GM21723 (cell line): ENCODE measurements around the gene CD2BP2.
A peak's percentile ranks its signal among the peaks of the same experiment; 100 is the strongest.

ENCODE experiments used
- ATAC-seq: cut with Tn5 transposase; IDR thresholded peaks from one replicate; pipeline ENCODE4 v1.9.1; 2021; ENCODE audit warnings: mild to moderate bottlenecking, moderate library complexity; ENCODE audit not compliant: unreplicated experiment

The CD2BP2 gene

DNA sequence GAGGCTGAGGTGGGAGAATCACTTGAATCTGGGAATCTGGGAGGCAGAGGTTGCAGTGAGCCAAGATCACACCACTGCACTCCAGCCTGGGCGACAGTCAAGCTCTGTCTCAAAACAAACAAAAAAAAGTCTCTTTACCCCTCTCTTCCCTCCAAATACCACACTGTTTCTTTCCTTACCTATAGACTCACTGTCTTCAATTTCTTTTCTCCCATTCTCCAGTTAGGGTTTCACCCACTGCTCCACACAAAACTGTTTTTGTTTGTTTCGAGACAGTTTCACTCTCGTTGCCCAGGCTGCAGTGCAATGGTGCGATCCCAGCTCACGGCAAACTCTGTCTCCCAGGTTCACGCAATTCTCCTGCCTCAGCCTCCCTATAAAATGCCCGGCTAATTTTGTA lies 6.1 kb upstream of the CD2BP2 start:
- ATAC-seq = no peak

DNA sequence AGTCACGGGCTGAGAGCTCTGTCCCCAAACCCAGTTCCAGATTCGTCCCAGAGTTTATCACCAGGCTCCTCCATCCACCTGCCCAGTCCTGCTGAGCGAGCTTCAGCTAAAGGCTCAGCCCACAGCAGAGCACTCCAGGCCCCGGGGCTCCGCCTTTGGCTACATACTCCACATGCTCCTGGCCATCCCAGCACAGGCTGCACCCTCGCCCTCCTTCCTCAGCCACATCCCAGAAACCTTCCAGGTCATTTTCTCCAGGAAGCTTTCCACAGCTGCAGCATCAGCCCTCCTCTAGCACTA lies 4.7 kb upstream of the CD2BP2 start:
- ATAC-seq = no peak

DNA sequence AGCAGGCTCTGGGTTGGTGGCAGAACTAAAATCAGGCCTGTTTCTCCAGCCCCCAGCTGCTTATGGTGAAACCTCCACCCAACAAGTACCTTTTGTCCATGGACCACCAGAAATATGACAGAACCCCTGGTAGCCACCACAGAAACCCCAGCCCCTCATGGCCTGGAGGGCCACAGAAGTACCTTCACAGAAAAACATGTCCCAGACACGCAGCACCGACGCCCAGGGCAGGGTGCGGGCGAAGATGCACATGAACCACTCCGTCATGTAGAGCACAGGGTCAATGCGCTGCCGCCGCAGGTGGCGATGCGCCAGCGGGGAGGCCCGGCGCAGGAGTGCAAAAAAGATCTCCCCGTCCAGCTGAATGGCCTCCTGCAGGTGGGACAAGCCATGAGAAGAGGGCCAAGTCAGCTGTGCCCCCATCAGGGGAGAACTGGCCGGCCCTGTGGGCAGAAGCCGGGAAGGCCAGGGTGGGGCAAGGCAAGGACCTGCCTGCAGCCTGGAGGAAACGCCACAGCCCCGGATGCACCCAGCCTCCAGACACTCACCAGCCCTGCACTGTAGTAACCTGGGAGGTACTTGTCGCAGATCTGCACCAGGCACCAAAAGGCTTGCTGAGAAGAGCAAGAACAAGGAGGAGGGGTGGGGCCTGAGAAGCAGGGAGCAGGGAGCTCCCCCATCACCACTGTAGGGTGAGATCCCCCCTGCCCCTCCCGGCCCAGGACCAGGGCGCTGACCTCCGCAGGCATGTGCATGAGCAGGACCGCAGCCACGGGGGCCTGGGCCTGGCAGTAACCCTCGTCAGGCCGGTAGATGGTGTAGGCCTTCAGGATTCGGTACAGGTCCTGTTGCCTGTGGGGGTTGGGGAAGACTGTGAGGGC lies 4.1 kb upstream of the CD2BP2 start:
- ATAC-seq = no peak

DNA sequence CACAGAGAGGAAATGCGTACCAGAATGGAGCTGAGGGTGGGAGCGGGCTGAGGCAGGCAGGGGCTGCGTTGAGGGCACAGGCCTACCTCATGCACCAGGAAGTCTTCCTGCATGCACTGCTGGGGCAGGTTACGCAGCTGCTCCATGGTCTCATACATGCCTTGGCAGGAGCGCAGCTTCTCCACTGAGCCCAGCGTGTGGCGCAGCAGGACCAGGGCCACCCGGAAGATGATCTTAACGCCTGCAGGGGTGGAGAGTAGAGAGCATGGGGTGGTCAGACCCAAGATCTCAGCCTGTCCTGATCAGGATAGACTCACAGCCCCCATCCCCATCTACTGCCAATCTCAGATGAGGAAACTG lies 3.4 kb upstream of the CD2BP2 start:
- no peak for ATAC-seq

DNA sequence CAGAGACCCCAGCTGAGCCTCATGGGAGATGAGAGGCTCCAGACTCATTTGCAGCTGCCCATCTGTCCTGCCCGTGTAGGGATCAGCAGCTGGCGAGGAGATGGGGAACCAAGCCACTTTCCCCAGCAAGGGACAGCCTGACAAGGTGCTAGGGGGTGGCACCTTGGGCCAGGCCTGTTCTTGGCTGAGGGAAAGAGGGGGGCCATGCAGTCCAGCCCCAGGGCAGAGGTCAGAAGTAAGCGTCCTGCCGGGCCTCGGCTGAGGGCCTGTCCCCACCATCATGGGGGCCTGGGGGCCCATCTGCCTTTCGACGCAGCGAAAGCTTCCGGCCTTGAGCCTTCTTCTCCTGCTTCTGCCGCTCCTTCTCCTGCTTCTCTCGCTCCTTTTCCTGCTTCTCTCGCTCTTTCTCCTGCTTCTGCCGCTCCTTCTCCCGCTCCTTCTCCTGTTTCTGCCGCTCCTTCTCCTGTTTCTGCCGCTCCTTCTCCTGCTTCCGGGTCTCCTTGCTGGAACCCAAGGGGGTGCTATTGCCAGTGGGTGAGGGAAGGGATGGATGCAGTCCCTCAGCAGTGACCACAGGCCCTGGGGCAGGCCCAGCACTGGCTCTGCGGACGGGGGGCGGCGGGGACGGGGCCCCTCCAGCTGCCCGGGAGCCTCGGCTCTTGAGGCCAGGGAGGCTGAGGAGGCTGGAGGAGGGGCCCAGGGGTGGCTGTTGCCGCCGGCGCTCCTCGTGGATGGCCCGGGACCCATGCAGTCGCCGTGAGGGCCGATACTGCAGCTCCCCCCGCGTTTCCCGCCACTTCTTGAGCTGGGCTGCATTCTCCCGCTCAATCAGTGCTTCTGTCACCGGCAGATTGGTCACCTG lies 2.8 kb upstream of the CD2BP2 start:
- ATAC-seq = no peak

DNA sequence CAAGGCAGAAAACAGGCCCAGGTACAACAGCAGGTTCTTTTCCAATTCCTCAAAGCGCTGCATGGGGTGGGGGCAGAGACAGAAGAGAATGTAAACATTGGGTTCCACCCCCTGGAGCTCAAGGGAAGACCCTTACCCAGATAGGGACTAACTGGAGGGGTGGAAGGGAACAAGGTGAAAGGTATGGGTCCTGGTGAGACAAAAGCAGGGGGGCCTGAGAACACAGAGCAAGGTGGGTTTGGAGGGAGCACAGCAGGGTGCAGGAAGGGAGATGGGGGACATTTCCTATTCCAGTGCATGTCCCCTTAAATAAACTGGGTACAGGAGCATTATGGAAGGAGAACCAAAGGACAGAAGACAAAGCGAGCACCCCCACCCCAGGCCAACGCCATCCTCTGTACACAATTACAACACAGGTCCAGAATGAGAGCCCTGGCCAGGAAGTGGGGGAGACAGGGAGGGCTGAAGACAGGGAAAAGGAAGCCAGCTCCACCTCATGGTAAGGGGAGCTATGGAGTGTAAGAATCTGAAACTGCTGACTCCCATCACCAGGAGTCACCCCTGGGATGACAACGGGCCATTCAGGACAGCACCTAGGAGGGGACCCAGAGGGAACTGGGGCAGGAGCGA lies 2.1 kb upstream of the CD2BP2 start:
- no peak for ATAC-seq

DNA sequence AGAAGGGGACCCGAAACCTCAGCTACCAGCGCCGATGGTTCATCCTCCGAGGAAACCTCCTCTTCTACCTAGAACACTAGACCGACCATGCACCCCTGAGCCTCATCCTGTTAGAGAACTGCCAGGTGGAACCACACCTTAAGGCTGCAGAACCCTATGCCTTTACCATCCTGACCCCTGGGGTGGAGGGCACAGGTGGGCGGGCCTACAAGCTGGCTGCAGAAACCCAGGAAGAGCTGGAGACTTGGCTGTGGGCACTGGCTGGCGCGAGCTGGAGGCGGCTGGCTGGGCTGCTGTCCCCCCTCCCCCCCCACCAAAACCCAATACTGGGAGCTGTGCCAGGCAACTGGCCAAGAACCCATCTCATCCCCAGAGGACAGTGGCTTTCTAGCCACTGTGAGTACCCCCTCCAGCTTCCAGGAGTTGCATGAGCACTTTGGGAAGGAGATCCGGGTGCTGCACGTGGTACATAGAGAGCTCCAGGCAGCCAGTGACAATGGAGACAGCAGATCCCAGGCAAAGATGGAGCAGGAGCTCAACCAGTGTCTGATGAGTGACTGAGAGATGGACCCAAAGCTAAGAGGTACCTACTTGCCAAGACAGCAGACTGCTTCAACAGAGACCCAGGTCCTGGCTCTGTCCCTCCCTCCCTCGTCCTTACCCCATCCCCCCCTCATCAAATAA lies 1.4 kb upstream of the CD2BP2 start:
- ATAC-seq = no peak

DNA sequence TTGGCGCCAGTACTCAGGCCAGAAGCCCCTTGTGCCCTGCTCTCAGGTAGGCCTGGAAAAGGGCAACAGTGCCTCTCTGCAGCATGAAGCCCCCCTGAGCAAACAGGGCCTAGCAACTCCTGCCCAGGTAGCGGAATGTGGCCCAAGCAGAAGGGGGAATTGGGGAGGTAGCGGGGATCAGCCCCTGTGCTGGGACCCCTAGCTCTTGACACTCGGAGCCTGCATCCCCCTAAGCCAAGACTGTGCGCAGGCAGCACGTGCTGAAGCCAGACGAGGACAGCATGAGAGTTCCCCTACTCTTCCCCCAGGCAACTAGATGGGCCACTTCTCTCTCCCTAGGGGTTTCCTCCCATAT lies 823 bp upstream of the CD2BP2 start:
- ATAC-seq = no peak

DNA sequence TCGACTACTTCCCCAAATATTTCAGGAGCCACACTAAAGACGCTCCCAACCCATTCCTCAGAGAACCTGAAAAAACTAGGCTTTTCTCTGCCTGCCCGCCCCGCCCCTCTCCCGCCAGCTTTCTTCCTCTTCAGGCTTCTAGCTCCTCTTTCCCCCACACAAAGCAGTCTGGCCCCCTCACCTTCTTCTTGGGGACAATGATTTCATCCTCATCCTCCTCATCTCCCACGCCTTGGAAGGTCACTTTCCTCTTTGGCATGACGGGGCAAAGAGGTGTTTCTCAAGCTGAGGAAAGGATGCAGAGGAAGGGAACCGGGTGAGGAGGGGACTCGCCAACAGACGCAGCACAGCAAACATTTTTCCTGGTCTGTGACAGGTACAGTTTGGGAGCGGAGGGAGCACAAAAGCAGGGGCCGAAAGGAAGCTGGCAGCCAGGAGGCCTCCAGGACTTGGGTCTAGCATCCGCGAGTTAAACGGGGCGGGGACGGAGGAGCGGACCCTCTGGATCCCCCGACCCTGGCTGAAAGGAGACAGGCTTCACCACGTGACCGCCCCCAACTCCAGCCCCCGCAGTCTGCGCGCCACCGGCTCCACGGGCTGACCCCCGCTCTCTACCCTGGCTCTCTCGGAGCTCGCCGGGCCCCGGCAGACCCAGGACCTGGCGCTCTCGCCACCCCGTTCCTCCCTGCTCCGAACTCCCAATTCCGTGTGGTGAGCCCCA lies 525 bp downstream of the CD2BP2 start:
- peak; percentile 7 for ATAC-seq

DNA sequence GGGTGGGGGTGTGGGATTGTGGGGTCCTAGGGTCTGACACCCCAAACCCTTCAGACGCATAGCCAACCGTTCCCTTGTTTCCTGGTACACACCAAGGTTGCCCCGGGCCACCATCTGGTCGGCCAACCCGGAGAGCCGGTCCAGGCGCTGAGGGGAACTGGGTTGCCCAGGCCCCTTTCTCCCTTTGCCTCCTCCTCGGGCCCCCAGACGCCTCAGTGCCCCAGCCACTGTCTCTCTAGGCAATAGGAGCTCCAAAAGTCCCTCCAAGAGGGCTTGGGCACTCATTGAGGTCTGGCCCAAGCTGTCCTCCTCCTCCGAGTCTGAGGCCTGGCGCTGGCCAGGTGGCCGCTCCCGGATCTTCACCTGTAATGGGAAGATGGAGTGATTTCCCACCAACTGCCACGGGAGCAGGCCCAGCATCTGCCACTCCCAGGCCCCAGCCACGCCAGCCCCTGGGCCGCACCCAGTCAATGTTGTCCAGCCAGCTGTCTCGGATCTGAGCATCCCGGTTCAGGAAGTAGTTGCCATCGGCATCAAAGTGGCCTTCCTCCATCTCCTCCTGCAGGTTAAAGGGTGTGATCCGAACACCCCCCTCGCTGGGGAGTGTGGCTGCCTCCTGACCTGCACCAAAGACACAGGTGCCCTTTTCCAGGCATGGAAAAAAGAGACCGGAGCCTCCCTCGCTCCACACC lies 1.5 kb downstream of the CD2BP2 start:
- ATAC-seq = no peak

DNA sequence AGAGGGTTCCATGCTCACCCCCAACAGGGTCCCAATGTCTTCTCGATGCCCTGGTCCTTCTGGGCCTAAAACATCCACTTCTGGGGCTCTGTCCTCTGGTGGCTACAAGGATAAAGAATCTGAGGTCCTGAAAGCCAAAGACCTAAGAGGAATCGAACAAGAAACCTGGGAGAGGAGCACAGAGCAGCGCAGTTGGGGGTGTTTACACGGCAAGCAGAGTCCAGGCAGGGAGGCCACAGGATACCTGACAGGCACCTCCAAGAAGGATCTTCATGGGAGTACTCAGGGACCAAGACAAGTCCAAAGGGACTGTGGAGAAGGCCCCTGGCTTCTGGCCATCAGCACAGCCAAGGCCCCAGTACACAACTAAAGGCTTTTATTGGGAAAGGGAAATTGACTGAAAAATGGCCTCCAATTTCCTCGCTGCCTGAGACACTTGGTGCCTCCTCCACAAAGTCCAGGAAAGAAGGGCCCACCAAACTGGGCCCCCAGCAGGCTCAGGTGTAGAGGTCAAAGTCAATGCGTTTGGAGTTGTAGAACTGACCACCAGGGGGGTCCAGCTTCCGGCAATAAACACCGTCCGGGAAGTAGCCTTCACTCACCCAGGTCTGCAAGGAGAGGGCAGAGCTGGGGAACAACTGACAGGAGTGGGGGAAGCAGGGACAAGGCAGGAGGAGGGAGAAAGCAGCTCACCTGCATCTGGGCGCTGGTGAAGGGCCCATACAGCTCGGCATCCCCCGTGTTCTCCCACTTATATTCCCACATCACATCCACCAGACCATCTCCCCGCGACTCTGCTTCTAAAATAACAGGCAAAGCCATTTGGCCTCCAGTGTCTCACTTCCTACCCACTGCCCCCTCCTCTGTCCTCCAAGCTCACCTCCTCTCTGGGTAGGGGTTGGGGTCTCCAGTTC lies 2.4 kb downstream of the CD2BP2 start:
- ATAC-seq = no peak

DNA sequence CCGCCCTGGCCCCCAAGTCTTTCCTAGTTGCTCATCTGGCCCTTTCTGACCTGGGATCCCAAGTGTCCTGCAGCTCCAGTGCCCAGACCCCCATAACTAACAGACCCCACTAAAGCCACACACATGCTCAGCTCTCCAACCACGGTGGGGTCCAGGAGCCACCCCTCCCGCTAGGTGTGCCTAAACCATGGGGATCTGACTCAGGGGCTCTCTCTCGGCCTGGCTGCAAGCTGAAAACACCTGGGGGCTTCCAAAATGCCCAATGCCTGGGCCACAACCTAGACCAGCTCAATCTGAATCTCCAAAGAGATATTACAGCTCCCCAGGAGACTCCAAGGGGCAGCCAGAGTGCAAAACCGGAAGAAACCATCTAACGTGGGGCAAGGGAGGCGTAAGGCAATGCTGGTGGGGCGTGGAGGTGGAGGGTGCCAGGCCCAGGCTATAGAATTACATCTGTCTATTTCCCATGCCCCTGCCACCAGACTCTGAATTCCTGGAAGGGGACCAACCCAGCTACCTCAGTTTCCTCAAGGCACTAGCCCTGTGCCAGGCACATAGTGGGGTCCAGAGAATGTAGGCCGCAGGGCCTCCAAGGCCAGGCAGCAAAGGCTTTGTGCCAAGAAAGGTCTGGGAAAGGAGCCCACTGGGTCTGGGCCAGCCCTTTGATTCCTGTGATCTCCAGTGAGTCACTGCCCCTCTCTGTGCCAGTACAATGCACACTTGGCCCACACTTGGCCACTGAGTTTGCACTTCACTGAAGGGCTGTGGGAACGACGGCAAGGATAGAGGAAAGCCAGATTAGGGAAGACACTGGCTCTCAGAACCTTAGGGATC lies 3.3 kb downstream of the CD2BP2 start:
- no peak for ATAC-seq

DNA sequence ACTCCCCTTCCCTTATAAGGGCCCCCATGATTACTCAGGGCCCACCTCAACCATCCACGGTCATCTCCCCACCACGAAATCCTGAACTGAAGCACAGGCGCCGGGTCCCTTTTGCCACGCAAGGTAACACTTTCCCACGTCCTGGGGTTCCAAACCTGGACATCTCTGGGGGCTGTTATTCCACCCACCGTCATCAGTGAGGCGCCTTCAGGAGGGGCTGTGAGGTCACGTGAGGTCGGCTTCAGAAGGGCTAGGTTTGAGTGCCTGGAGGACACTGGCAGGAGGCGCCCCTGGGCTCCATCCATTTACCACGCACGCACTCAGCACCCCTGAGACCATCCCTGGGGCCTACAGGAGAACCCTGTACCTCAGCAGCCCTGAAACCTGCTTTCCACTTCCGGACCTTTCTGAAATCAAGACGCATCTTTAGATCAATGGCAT lies 4.1 kb downstream of the CD2BP2 start:
- no peak for ATAC-seq

DNA sequence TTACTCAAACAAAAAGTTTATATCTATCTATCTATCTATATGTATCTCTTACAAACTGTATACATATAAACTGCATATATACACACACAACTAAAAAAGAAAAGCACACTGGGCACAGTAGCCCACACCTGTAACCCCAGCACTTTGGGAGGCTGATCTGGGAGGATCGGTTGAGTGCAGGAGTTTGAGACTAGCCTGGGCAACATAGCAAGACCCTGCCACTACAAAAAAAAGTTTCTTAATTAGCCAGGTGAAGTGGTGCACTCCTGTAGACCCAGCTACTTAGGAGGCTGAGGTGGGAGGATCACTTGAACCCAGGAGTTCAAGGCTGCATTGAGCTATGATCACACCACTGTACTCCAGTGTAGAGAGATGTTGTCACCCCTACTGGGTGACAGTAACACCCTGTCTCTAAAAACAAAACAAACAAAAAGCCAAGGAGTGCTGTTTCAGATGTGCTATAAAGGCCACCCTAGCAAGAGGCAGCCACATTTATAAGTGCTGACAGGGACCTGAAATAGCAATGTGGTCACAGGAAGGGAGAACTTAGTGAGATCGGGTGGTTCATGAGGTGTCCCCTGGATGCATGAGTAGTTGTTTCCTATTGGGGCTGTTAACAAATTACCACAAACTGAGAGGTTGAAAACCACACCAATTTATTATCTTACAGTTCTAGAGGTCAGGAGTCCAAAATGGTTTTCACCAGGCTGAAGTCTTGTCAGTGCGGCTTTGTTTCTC lies 4.8 kb downstream of the CD2BP2 start:
- peak; percentile 35 for ATAC-seq

DNA sequence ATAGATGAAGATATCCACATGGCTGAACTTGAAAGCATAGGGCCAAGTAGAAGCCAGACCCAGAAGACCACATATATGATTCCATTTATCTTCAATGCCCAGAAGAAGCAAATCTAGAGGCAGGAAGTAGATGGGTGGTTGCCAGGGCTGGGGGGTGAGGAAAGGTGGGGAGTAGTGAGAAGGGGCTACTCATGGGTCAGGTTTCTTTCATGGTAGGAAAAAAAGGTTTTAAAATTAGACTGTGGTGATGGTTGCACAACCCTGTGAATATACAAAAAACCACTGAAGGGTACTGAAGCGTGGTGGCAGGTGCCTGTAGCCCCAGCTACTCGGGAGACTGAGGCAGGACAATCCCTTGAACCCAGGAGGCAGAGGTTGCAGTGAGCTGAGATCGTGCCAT lies 5.4 kb downstream of the CD2BP2 start:
- peak; percentile 32 for ATAC-seq

DNA sequence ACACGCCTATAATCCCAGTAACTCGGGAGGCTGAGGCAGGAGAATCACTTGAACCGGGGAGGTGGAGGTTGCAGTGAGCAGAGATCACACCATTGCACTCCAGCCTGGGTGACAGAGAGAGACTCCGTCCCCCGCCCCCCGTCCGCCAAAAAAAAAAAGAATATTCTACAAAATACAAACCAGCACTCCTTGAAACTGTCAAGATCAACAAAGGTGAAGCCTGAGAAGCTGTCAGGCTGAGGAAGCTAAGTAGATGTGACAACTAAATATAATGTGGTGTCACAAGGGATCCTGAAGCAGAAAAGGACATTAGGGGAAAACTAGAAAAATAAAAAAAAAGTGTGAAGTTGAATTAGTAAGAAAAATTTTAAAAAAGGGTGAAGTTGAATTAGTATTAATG lies 6.2 kb downstream of the CD2BP2 start:
- ATAC-seq = no peak

DNA sequence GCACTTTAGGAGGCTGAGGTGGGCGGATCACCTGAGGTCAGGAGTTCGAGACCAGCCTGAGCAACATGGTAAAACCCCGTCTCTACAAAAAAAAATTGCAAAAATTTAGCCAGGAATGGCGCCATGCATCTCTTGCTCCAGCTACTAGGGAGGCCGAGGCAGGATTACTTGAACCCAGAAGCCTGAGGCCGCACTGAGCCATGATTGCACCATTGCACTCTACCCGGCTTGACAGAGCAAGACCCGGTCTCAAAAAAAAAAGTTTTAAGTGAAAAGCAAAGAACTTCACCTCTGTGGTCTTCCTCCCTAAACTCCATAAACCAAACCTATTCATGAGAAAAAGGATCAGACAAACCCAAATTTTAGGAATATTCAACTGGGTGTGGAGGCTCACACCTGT lies 7.0 kb downstream of the CD2BP2 start:
- ATAC-seq = no peak

DNA sequence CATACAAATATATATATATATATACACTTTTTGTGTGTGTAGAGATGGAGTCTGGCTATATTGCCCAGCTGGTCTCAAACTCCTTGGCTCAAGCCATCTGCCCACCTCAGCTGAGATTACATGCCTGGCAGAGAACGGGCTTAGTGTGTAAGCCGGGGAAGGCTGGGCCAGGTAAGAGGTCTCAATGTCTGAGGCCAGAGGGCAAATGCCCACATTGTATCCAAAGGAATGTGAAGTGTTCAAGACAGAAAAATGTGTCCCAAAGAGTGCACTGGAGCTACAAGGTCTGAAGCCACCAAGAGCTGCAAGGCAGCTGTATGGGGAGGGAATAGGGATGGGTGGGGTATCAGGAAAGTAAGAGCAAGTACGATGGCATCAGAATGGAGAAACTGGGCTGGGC lies 8.8 kb downstream of the CD2BP2 start:
- no peak for ATAC-seq
